Right forelimb (tissue), 1 donor: ENCODE data around the gene ZBTB44.
"Not testable (repeated sequence)": the region's sequence is repeated elsewhere in the genome, so short reads cannot be mapped to it uniquely, and the experiment has no call there.

Experiments used
- DNase-seq: peaks from one replicate; pipeline ENCODE4 v3.0.0-alpha.2; 2018

The ZBTB44 gene

GRCh38 chr11:130312046-130312445 lies 2.7 kb downstream of the ZBTB44 start:
- DNase-seq, result no peak

GRCh38 chr11:130310622-130311021 lies 4.1 kb downstream of the ZBTB44 start:
- DNase-seq, result no peak

- no peak for DNase-seq
Measured at GRCh38 chr11:130308886-130309285, 5.8 kb downstream of the ZBTB44 start.

- no peak for DNase-seq
Measured at GRCh38 chr11:130308059-130308458, 6.7 kb downstream of the ZBTB44 start.

GRCh38 chr11:130304651-130305050 lies 10.1 kb downstream of the ZBTB44 start:
- DNase-seq, result no peak

GRCh38 chr11:130301002-130301401 lies 13.7 kb downstream of the ZBTB44 start:
- no peak for DNase-seq

GRCh38 chr11:130300567-130300966 lies 14.2 kb downstream of the ZBTB44 start:
- DNase-seq, result no peak

- no peak for DNase-seq
Measured at GRCh38 chr11:130299978-130300377, 14.7 kb downstream of the ZBTB44 start.

- DNase-seq, result no peak
Measured at GRCh38 chr11:130295657-130296056, 19.1 kb downstream of the ZBTB44 start.

- no peak for DNase-seq
Measured at GRCh38 chr11:130282111-130282510, 32.6 kb downstream of the ZBTB44 start.

- DNase-seq, result not testable (repeated sequence)
Measured at GRCh38 chr11:130281341-130281740, 33.4 kb downstream of the ZBTB44 start.

- DNase-seq, result no peak
Measured at GRCh38 chr11:130279989-130280388, 34.7 kb downstream of the ZBTB44 start.

GRCh38 chr11:130278745-130279144 lies 36.0 kb downstream of the ZBTB44 start:
- DNase-seq, result no peak

- no peak for DNase-seq
Measured at GRCh38 chr11:130278151-130278550, 36.6 kb downstream of the ZBTB44 start.

- DNase-seq, result no peak
Measured at GRCh38 chr11:130272336-130272735, 42.4 kb downstream of the ZBTB44 start.

GRCh38 chr11:130269326-130269943 lies 45.3 kb downstream of the ZBTB44 start:
- DNase-seq, result no peak

- DNase-seq, result no peak
Measured at GRCh38 chr11:130263351-130263750, 51.4 kb downstream of the ZBTB44 start.

GRCh38 chr11:130262424-130262823 lies 52.3 kb downstream of the ZBTB44 start:
- DNase-seq, result no peak

- no peak for DNase-seq
Measured at GRCh38 chr11:130261571-130261970, 53.1 kb downstream of the ZBTB44 start.

GRCh38 chr11:130260742-130261141 lies 54.0 kb downstream of the ZBTB44 start:
- DNase-seq, result no peak

GRCh38 chr11:130260080-130260627 lies 54.6 kb downstream of the ZBTB44 start:
- DNase-seq, result no peak

- not testable (repeated sequence) for DNase-seq
Measured at GRCh38 chr11:130251763-130252162, 63.0 kb downstream of the ZBTB44 start.

GRCh38 chr11:130249929-130250328 lies 64.8 kb downstream of the ZBTB44 start:
- DNase-seq, result not testable (repeated sequence)

GRCh38 chr11:130249371-130249770 lies 65.3 kb downstream of the ZBTB44 start:
- DNase-seq, result no peak

GRCh38 chr11:130247319-130247718 lies 67.4 kb downstream of the ZBTB44 start:
- no peak for DNase-seq
